ENCODE measurements around the gene PKIB.
"Not testable (repeated sequence)": the region's sequence is repeated elsewhere in the genome, so short reads cannot be mapped to it uniquely, and the experiment has no call there.

Gene PKIB

GRCh38 chr6:122621638-122622037, 11.4 kb downstream of the PKIB start:
- no peak for DNase-seq

GRCh38 chr6:122622479-122622878, 12.3 kb downstream of the PKIB start:
- DNase-seq, result no peak

DNA sequence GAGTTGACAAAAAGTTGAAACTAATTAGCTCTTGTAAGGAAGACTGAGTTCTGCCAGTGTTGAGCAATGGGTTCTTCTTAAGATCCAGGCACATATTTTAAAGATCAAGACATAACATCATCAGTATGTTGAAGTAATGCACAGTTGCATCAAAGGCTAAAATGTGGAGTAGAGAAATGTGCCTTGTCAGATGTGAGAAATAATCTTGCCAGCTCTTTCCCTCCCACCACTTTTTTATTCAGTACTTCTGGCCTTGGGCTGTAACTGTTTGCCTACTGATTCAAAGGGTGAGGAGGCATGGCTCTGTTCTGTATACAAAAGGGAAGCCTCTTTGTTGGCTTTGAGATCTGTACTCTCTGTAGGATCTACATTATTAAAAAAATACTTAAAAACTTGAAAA, 13.1 kb downstream of the PKIB start:
- DNase-seq, result no peak

GRCh38 chr6:122624853-122625252, 14.6 kb downstream of the PKIB start:
- no peak for DNase-seq

DNA sequence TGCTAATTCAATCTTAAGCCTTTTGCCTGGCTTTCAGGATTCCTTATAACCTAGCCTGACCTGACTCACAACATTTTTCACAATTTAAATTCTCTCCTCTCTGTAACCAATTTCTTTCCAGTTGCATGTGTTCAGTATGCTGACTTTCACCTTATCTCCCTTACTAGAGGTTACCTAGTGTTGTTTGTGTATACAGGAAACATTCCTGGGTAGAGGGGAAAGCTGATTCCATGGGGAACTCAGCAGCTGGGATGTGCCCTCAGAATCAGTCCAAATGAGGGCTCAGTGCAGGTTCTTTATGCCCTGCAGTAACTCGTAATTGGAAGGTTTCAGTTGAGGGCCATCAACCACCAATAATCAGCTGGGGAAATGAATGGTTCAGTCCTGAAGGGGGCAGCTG, 18.5 kb downstream of the PKIB start:
- DNase-seq, result no peak

- DNase-seq, result no peak
Observed at GRCh38 chr6:122631571-122632249, 21.5 kb downstream of the PKIB start.

GRCh38 chr6:122640366-122640765, 30.2 kb downstream of the PKIB start:
- no peak for DNase-seq

DNA sequence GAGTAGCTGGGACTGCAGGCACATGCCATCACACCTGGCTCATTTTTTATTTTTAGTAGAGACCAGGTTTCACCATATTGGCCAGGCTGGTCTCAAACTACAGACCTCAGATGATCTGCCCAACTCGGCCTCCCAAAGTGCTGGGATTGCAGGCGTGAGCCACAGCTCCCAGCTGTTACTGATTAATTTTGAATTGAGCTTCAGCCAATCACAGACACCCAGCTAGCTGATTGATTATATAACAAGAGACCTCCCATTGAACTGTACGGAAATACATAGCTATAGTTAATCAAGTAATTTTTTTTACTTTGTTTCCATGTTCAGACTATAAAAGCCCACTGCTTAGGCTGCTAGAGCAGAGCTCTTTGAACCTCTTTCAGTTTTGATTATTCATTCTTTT, 31.6 kb downstream of the PKIB start:
- no peak for DNase-seq

DNA sequence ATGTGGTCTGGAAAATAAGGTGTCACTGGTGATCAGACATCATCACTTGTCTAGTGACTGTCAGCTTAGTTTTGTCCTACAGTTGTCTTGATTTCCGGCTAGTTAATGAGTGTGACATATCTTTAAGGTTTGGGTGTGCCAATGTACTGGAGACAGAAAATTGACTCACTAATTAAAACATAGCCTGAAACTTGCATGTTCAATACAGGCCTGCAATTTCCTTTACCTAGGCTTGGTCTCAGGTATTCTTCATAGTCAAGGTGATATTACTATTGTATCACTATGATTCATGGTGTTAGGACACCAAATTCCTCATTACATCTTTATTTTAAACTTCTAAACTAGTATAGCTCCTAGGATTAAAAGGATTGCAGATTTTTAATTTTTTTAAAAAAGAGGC, 32.4 kb downstream of the PKIB start:
- not testable (repeated sequence) for DNase-seq

DNA sequence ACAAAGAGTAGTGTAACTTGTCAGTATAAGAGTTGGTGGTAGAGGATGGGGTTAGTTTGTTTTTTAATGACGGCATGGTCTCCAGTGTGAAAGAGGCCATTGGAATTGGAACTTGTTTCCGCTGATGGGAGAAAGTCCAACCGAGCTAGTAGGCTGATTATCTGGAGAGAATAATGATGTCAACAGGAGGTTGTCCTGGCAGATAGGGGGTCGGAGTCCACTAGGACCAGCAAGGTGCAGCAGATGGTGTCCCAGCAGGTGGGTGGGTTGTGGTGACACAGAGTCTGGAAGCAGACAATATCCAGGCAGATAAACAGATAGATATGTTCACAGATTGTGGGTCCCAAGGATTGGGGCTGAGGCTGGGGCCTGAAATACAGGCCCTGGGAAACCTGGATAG, 35.1 kb downstream of the PKIB start:
- no peak for DNase-seq

DNA sequence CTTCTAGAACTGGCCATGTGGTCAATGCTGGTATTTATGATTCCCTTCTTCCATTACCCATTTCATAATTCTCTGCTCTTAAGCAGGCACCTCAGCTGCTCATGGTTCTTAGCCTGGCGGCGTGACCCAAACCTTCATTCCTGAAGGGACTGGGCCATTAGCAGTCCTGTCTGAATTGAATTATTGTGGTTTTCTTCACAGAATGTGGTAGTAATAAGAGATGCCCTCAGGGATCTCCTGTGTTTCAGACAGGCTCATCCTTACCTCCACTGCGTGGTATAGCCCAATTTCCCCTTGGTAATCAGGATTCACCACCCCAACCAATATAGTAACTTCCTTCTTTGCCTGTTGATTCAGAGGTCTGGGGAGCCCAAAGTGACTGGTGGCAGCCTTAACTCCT, 37.6 kb downstream of the PKIB start:
- DNase-seq, result no peak

DNA sequence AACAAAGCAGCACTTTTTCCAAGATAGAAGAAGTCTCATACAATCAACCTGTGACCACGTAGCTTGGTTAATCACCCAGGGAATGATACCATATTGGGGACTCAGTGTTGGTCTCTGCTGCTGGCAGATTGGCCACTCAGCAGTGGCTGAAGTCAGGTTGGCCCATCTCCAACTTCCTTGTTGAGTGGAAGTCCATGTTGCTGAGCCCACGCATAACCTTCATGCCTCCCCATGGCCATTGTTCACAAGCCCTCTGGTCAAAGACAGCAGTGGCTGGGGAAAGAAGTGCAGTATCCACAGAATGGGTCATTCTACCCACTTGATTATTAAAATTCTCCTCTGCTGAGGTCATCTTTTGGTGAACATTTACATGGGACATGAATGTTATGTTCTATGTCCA, 38.5 kb downstream of the PKIB start:
- no peak for DNase-seq

- DNase-seq, result no peak
Observed at GRCh38 chr6:122649701-122650100, 39.5 kb downstream of the PKIB start.

DNA sequence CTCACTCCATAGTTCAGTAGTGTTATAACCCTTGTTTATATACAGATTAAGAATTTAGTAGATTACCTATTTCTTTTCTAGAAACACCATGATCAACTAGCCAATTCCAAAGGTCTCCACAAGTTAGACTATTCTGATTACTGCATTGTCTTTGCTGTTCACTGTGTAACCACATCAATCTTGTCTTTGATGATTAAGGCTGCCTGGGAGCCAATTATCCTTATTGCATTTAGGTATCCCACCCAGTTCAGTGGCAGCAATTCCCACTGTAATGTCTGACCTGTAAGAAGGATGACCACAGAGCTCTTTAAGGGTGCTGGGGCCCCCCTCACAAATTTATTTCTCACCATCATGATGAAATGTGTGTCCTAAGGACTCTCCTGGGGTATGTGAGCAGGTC, 40.2 kb downstream of the PKIB start:
- no peak for DNase-seq

DNA sequence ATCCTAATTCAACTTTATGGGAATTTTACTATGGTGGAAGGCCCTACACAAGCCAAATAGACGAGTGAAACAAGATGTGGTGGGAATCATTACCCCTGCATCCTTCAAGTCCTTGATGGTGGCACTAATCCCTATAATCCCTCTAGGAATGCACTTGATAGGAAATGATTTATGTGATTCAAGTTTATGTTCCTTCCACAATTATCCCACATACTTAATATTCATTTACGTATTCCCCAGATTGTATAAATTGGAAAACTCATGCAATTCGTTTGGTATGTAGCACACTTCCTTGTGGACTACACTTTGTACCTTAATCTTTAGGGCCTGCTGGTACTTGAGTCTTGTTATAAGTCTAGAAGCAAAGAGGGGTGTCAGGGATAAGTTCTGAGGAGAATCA, 40.8 kb downstream of the PKIB start:
- DNase-seq, result no peak

GRCh38 chr6:122651604-122652003, 41.4 kb downstream of the PKIB start:
- DNase-seq, result no peak

- no peak for DNase-seq
Observed at GRCh38 chr6:122652431-122652830, 42.2 kb downstream of the PKIB start.

DNA sequence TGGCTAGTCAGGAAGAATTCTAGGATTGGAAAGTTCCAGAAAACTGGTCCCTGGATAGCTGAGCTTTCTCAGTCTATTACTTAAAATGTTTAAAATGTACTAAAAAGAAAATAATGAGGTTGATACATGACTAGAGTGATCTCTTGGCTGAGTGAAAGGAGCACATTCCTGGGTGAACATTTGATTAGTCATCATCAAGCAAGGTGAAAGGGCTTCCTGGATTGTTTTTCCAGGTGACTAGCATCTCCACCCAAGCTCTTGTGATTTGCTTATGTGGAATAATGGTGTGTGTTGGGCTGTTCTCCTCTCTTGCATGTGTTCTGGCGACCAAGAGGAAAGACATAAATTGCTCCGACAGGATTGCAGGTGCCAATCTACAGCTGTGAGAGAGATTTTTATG, 42.9 kb downstream of the PKIB start:
- DNase-seq, result no peak

DNA sequence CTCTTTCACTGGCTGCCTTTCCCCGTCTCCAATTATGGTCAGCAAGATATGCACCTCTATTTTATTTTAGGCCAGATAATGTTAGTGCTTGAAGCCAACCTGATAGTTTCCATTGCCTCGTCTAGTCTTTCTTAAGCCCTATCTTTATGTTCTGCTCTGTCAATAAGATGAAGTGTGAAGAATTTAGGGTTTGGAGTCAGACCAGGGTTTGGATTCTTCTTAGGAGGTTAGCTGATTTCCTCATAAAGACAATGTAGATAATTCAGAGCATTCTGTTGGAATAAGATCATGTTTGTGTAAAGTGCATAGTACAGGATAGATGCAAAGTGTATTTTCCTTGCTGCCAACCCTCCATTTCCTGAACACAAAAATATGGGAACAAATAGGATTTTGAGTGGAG, 43.8 kb downstream of the PKIB start:
- DNase-seq, result no peak

DNA sequence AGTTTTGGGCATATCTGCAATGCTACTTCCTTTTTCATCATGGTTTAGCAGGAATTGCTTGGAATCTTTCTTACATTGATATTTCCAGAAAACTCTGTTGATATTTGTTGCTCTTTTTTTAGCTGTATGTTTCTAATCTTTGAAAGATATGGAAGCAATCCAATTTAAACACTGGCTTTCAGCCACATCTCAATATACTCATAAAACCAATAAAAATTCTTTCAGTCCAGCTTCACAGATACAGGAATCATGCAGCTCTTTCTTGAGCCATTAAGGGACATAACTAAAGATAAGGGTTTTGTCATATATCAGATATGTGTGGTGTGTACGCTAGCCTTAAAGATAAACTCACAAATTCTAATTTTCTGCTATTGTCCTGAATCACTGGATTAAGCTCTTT, 47.4 kb downstream of the PKIB start:
- DNase-seq, result no peak

- DNase-seq, result no peak
Observed at GRCh38 chr6:122660296-122660695, 50.1 kb downstream of the PKIB start.

DNA sequence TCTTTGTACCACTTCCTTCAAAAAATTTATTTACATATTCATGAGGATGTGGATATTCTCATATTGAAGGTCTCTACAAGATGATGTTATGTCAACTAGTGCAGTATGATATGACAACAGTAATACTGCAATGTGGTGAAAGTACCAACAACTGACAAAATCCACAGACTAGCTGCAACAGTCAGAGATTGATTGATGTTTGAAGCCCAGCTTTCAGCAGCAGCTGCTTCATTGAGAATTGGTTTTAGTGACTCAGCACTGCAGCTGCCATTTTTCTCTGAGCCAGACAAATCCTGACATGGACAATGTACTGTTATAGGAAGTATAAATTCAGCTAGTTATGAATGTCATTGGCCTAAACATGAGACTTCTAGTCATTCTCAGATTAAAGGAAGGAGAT, 53.8 kb downstream of the PKIB start:
- no peak for DNase-seq

GRCh38 chr6:122665929-122666328, 55.7 kb downstream of the PKIB start:
- no peak for DNase-seq

DNA sequence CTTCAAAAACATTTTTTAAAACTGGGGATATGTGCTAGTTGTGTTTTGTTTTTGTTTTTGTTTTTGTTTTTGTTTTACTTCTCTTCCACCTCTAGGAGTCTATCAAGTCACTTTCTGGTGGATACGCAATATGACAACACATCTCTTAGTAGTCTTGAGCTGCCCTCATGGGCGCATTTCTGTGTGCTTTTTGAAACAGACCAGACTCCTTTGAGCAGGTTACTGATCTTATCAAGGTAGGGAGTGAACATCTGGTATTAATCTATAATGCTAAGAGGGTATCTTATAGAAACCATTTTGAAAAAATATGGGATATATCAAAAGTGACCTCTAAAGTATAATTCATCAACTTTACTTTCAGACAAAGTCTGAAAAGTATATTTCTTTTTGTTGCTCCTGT, 56.2 kb downstream of the PKIB start:
- no peak for DNase-seq

- DNase-seq, result no peak
Observed at GRCh38 chr6:122669418-122669817, 59.2 kb downstream of the PKIB start.

DNA sequence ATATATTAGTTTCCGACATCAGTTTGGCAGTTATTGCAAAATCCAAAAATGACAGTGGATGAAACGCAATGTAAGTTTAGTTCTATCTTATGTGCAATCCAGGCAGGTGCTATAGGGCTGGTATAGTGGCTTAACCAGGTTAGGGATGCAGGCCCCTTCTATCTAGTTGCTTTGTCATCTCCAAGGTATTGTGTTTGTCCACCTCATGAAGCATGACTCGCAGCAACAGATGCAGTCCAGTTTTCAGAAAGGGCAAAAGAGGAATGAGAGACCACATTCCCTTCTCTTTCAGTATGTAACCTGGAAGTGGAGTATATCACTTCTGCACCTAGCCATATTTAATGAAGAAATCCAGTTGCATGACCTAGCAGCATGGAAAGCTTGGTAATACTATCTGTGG, 59.7 kb downstream of the PKIB start:
- no peak for DNase-seq
